IMR-90 (cell line): ENCODE data around the gene CGB1. TPM values are rescaled to one million over a fixed set of nuclear protein-coding genes. Genes with fewer than 3 reads are reported as not detected.

Source experiments
- ATAC-seq: fragments of 200-7000 bp; cut with Tn5 transposase; 2 replicates; pipeline ENCODE4 v1.9.1; 2020; ENCODE audit warnings: low read depth, mild to moderate bottlenecking, moderate library complexity
- BruUV-seq: library from RNA; stranded (reverse); fragments of 400-500 nt; replicated peaks from 2 replicates; lab custom pipeline; 2021; lab: Mats Ljungman, UMichigan
- CTCF ChIA-PET: fragments of 300-600 bp; formaldehyde crosslinking; extraction: SDS; loops from one replicate; lab custom pipeline; 2021; ENCODE audit warnings: antibody characterized with exemption; lab: Yijun Ruan, JAX
- POLR2A ChIA-PET: fragments of 300-600 bp; sonication (Branson Sonifier 250); formaldehyde crosslinking; loops from one replicate; lab custom pipeline; 2022; ENCODE audit warnings: antibody characterized with exemption; ENCODE audit not compliant: unreplicated experiment; lab: Charles Lee
- DNase-seq: peaks from one replicate; pipeline ENCODE4 v3.0.0; 2013
- H2AFZ ChIP-seq: replicated peaks from 2 replicates; pipeline ENCODE3; 2013; ENCODE audit warnings: low read length, mild to moderate bottlenecking; ENCODE audit not compliant: poor library complexity
- H2AK5ac ChIP-seq: 2 replicates; pipeline ENCODE4 v1.6.1; 2013; ENCODE audit warnings: low read depth, low read length, inconsistent platforms
- H2AK9ac ChIP-seq: replicated peaks from 2 replicates; pipeline ENCODE3; 2013; ENCODE audit warnings: mild to moderate bottlenecking, low read depth, low read length, moderate library complexity; ENCODE audit not compliant: poor library complexity
- H2BK120ac ChIP-seq: 2 replicates; pipeline ENCODE4 v1.6.1; 2013; ENCODE audit warnings: low read depth, low read length, inconsistent platforms
- H2BK15ac ChIP-seq: 3 replicates; pipeline ENCODE4 v1.6.1; 2013; ENCODE audit warnings: low read depth, low read length, inconsistent platforms
- H2BK20ac ChIP-seq: 2 replicates; pipeline ENCODE4 v1.6.1; 2013; ENCODE audit warnings: low read depth, mild to moderate bottlenecking, inconsistent platforms, low read length, moderate library complexity
- H2BK5ac ChIP-seq: 2 replicates; pipeline ENCODE4 v1.6.1; 2013; ENCODE audit warnings: mild to moderate bottlenecking, low read depth, low read length, inconsistent platforms; ENCODE audit not compliant: poor library complexity, severe bottlenecking
- H3K14ac ChIP-seq: replicated peaks from 2 replicates; pipeline ENCODE4 v1.6.1; 2013; ENCODE audit warnings: low read depth, low read length, inconsistent platforms
- H3K18ac ChIP-seq: 2 replicates; pipeline ENCODE4 v1.6.1; 2013; ENCODE audit warnings: low read depth, low read length, control low read depth
- H3K23ac ChIP-seq: 2 replicates; pipeline ENCODE4 v1.6.1; 2013; ENCODE audit warnings: low read depth, low read length, inconsistent platforms
- H3K27ac ChIP-seq: 2 replicates; pipeline ENCODE4 v1.5.1; 2013; ENCODE audit warnings: mild to moderate bottlenecking, control low read depth, low read length; ENCODE audit not compliant: insufficient read depth
- H3K27me3 ChIP-seq: 2 replicates; pipeline ENCODE4 v1.6.1; 2013; ENCODE audit warnings: low read length; ENCODE audit not compliant: control insufficient read depth, insufficient read depth
- H3K36me3 ChIP-seq: 2 replicates; pipeline ENCODE4 v1.6.1; 2013; ENCODE audit warnings: low read length, mixed read lengths; ENCODE audit not compliant: control insufficient read depth, insufficient read depth
- H3K4ac ChIP-seq: 2 replicates; pipeline ENCODE4 v1.6.1; 2013; ENCODE audit warnings: low read depth, low read length, inconsistent platforms
- H3K4me1 ChIP-seq: 2 replicates; pipeline ENCODE4 v1.6.1; 2013; ENCODE audit warnings: low read length, mixed read lengths; ENCODE audit not compliant: control insufficient read depth, insufficient read depth
- H3K4me2 ChIP-seq: 2 replicates; pipeline ENCODE4 v1.6.1; 2013; ENCODE audit warnings: low read depth, mild to moderate bottlenecking, control low read depth, low read length, moderate library complexity
- H3K4me3 ChIP-seq: 2 replicates; pipeline ENCODE4 v1.5.1; 2013; ENCODE audit warnings: low read depth, mild to moderate bottlenecking, control low read depth, low read length, moderate library complexity; ENCODE audit not compliant: insufficient read depth
- H3K56ac ChIP-seq: 2 replicates; pipeline ENCODE4 v1.6.1; 2013; ENCODE audit warnings: low read length, inconsistent platforms; ENCODE audit not compliant: insufficient read depth; ENCODE audit errors: extremely low read depth
- H3K79me1 ChIP-seq, 2 experiments: 2 replicates each; pipeline ENCODE4 v1.6.1; 2013; ENCODE audit warnings: low read length in 2 of 2, inconsistent platforms in 1 of 2, low read depth in 1 of 2
- H3K9ac ChIP-seq: 2 replicates; pipeline ENCODE4 v1.6.1; 2013; ENCODE audit warnings: low read depth, low read length, control low read depth
- H3K9me1 ChIP-seq: 2 replicates; pipeline ENCODE4 v1.6.1; 2013; ENCODE audit warnings: low read length, inconsistent platforms; ENCODE audit not compliant: insufficient read depth
- H3K9me3 ChIP-seq: 2 replicates; pipeline ENCODE4 v1.6.1; 2013; ENCODE audit warnings: low read length; ENCODE audit not compliant: control insufficient read depth, insufficient read depth
- H4K20me1 ChIP-seq: 2 replicates; pipeline ENCODE4 v1.6.1; 2013; ENCODE audit warnings: low read length, inconsistent platforms; ENCODE audit not compliant: insufficient read depth
- H4K5ac ChIP-seq: 2 replicates; pipeline ENCODE4 v1.6.1; 2013; ENCODE audit warnings: mild to moderate bottlenecking, low read depth, low read length, control low read depth
- H4K8ac ChIP-seq, 2 experiments: 2 replicates each; pipeline ENCODE4 v1.6.1; 2013; ENCODE audit warnings: low read depth in 2 of 2, low read length in 2 of 2, control low read depth in 1 of 2, inconsistent platforms in 1 of 2
- H4K91ac ChIP-seq: 2 replicates; pipeline ENCODE4 v1.6.1; 2013; ENCODE audit warnings: low read depth, low read length, inconsistent platforms; ENCODE audit not compliant: insufficient read depth
- CEBPB ChIP-seq: IDR thresholded peaks from 2 replicates; pipeline ENCODE4 v1.6.1; 2012; ENCODE audit warnings: low read depth, low read length, improper control_type of control experiment
- FOS ChIP-seq: fragments of 150-350 bp; IDR thresholded peaks from 2 replicates; pipeline ENCODE4 v1.6.1; 2016; ENCODE audit warnings: low read depth, low read length
- MAFK ChIP-seq: IDR thresholded peaks from 2 replicates; pipeline ENCODE4 v1.6.1; 2012; ENCODE audit warnings: low read depth, low read length, improper control_type of control experiment
- MXI1 ChIP-seq: IDR thresholded peaks from 2 replicates; pipeline ENCODE4 v1.6.1; 2012; ENCODE audit warnings: low read depth, mild to moderate bottlenecking, low read length, moderate library complexity, borderline replicate concordance
- POLR2A ChIP-seq: IDR thresholded peaks from 2 replicates; pipeline ENCODE4 v1.6.1; 2012; ENCODE audit warnings: mild to moderate bottlenecking, low read depth, low read length
- RAD21 ChIP-seq: IDR thresholded peaks from 2 replicates; pipeline ENCODE4 v1.6.1; 2012; ENCODE audit warnings: low read length, improper control_type of control experiment
- RCOR1 ChIP-seq: IDR thresholded peaks from 2 replicates; pipeline ENCODE4 v1.6.1; 2012; ENCODE audit warnings: mild to moderate bottlenecking, low read length, improper control_type of control experiment; ENCODE audit not compliant: insufficient replicate concordance
- SMC3 ChIP-seq: fragments of 150-350 bp; IDR thresholded peaks from 2 replicates; pipeline ENCODE4 v1.6.1; 2016; ENCODE audit warnings: low read depth, mild to moderate bottlenecking, antibody characterized with exemption, low read length, moderate library complexity
- WGBS, 2 experiments: methylation state at CpG; one replicate each; pipeline versions ENCODE4 v1.1.5 to v1.1.7; 2013; ENCODE audit warnings: missing lambda C conversion rate in 2 of 2; ENCODE audit not compliant: insufficient read length in 1 of 2; ENCODE audit errors: extremely low coverage in 2 of 2; 5-methylcytosine and 5-hydroxymethylcytosine counted together
- dilution Hi-C: fragments of 300-500 bp; cut with HindIII; formaldehyde crosslinking; loops from one replicate; pipeline ENCODE4 v1.14.3; 2018; ENCODE audit warnings: low sequenced_read_pairs; ENCODE audit not compliant: unreplicated experiment
- in situ Hi-C: fragments of 300-500 bp; cut with MboI; formaldehyde crosslinking; loops from 3 replicates; pipeline ENCODE4 v1.14.3; 2019; ENCODE audit warnings: low sequenced_read_pairs, inconsistent platforms, mixed read lengths
- intact Hi-C: fragments of 100-400 bp; cut with micrococcal nuclease; formaldehyde crosslinking; loops from 2 replicates; pipeline ENCODE4 v1.10.0; 2022
- polyA plus RNA-seq, 3 experiments: library from polyadenylated mRNA; depleted of rRNA; stranded (reverse); fragments of >200 nt; gene quantifications; 2 replicates each; pipeline ENCODE4 v1.2.3, GENCODE V29; 2012; ENCODE audit warnings: low replicate concordance in 1 of 3
- total RNA-seq: library from RNA; depleted of rRNA; stranded (reverse); fragments of >200 nt; gene quantifications from 2 replicates; pipeline ENCODE4 v1.2.3, GENCODE V29; 2012
- TF ChIP-seq, protein P1 (sequence below): fragments of 150-350 bp; IDR thresholded peaks from 2 replicates; pipeline ENCODE4 v1.6.1; 2017; ENCODE audit warnings: mild to moderate bottlenecking, antibody characterized with exemption, low read length, low read depth
- TF ChIP-seq, protein P2 (sequence below): conservative IDR thresholded peaks from 2 replicates; pipeline ENCODE4 v1.5.1; 2012; ENCODE audit warnings: mild to moderate bottlenecking, low read depth, low read length, improper control_type of control experiment

Gene CGB1
- total and polyA plus RNA-seq, 2 of the 4 experiments (the other 2 are of a cell fraction): not detected

- no peak overlapping the region for H3K9ac ChIP-seq
- H2BK15ac ChIP-seq: no peak overlapping the region
- no peaks in the 10 kb centered on the region for H3K9me3 ChIP-seq
- H3K79me1 ChIP-seq: peaks cover 0 to 3% of the 10 kb centered on the region in 2 experiments; a peak in 1 of 4 replicates
- no peak overlapping the region for H4K5ac ChIP-seq
- H3K23ac ChIP-seq: no peak overlapping the region
- BruUV-seq: no TSS peak
- intact Hi-C loops: no loop called here
- H3K4me2 ChIP-seq: no peak overlapping the region
- CTCF ChIA-PET: no interaction called here
- no peak overlapping the region for H2AFZ ChIP-seq
- H3K56ac ChIP-seq: no peak overlapping the region
- 96% methylated on average over 7 of the region's 18 CpGs; no CpG with 5 or more reads in 1 of the 2 experiments for WGBS, 2 experiments
- H2AK9ac ChIP-seq: no peak overlapping the region
- H3K14ac ChIP-seq: no peak overlapping the region
- no peak overlapping the region for H4K91ac ChIP-seq
- H2BK120ac ChIP-seq: no peak overlapping the region
- H3K27ac ChIP-seq: no peak overlapping the region
- H3K4me1 ChIP-seq: peaks cover 5% of the 10 kb centered on the region; the same call in 1 of the 2 replicates
- H3K18ac ChIP-seq: no peak overlapping the region
- 0 out of 2 replicates have a peak, but pooled peaks cover 3% of the 10 kb centered on the region for H3K9me1 ChIP-seq
- dilution Hi-C loops: no loop called here
- in situ Hi-C loops: no loop called here
- no peak overlapping the region for H2BK20ac ChIP-seq
- H4K20me1 ChIP-seq: no peaks in the 10 kb centered on the region; the same call in 1 of the 2 replicates
- H3K4ac ChIP-seq: no peak overlapping the region
- ATAC-seq (no peak), DNase-seq (no peak)
- TF ChIP-seq CEBPB (no peak), SMC3 (no peak), FOS (no peak), MAFK (no peak), RAD21 (no peak), POLR2A (no peak), RCOR1 (no peak), MXI1 (no peak)
- TF ChIP-seq, protein P1, sequence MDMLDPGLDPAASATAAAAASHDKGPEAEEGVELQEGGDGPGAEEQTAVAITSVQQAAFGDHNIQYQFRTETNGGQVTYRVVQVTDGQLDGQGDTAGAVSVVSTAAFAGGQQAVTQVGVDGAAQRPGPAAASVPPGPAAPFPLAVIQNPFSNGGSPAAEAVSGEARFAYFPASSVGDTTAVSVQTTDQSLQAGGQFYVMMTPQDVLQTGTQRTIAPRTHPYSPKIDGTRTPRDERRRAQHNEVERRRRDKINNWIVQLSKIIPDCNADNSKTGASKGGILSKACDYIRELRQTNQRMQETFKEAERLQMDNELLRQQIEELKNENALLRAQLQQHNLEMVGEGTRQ: no peak
- TF ChIP-seq, protein P2, sequence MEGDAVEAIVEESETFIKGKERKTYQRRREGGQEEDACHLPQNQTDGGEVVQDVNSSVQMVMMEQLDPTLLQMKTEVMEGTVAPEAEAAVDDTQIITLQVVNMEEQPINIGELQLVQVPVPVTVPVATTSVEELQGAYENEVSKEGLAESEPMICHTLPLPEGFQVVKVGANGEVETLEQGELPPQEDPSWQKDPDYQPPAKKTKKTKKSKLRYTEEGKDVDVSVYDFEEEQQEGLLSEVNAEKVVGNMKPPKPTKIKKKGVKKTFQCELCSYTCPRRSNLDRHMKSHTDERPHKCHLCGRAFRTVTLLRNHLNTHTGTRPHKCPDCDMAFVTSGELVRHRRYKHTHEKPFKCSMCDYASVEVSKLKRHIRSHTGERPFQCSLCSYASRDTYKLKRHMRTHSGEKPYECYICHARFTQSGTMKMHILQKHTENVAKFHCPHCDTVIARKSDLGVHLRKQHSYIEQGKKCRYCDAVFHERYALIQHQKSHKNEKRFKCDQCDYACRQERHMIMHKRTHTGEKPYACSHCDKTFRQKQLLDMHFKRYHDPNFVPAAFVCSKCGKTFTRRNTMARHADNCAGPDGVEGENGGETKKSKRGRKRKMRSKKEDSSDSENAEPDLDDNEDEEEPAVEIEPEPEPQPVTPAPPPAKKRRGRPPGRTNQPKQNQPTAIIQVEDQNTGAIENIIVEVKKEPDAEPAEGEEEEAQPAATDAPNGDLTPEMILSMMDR: no peak
- H3K4me3 ChIP-seq: no peak overlapping the region
- H4K8ac ChIP-seq: no peak overlapping the region
- H2AK5ac ChIP-seq: no peak overlapping the region
- no peak overlapping the region for H2BK5ac ChIP-seq
- H3K27me3 ChIP-seq: no peaks in the 10 kb centered on the region
- POLR2A ChIA-PET: no interaction called here
- peaks cover 49% of the 10 kb centered on the region for H3K36me3 ChIP-seq
Measured at GRCh38 chr19:49014870-49015255, 21.8 kb downstream of the CGB1 start.
